B cell (primary cell): Measurements from ENCODE around the gene NTN1.

ENCODE experiments used
- EZH2 ChIP-seq: IDR thresholded peaks from 2 replicates; pipeline ENCODE4 v1.6.1; 2012; ENCODE audit warnings: borderline replicate concordance, low read depth, mild to moderate bottlenecking, moderate library complexity, low read length; ENCODE audit not compliant: insufficient read depth, poor library complexity, severe bottlenecking
- TF ChIP-seq, protein P1 (sequence below): fragments of 200-600 bp; IDR thresholded peaks from one replicate; pipeline ENCODE4 v1.8.0; 2022; ENCODE audit warnings: antibody characterized with exemption, mild to moderate bottlenecking

DNA sequence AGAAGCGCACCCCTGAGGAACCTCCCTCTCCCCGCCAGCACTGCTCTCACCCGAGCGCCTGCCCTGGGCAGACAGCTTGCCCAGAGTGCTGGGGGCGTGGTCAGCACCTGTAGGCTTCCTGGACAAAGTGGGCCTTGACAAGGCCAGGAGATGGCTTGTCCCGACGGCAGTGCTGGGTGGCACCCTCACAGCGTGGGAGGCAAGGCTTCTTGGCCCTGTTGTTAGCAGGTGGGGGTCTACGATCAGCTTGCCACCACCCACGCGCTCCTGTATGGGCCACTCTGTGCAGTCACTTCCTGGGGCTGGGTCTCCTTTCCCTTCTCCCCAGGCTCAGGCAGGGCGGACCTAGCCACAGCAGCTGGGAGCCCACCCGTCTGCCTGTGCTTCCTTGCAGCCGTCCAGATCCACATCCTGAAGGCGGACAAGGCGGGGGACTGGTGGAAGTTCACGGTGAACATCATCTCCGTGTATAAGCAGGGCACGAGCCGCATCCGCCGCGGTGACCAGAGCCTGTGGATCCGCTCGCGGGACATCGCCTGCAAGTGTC, 218.0 kb downstream of the NTN1 start:
- TF ChIP-seq, protein P1, sequence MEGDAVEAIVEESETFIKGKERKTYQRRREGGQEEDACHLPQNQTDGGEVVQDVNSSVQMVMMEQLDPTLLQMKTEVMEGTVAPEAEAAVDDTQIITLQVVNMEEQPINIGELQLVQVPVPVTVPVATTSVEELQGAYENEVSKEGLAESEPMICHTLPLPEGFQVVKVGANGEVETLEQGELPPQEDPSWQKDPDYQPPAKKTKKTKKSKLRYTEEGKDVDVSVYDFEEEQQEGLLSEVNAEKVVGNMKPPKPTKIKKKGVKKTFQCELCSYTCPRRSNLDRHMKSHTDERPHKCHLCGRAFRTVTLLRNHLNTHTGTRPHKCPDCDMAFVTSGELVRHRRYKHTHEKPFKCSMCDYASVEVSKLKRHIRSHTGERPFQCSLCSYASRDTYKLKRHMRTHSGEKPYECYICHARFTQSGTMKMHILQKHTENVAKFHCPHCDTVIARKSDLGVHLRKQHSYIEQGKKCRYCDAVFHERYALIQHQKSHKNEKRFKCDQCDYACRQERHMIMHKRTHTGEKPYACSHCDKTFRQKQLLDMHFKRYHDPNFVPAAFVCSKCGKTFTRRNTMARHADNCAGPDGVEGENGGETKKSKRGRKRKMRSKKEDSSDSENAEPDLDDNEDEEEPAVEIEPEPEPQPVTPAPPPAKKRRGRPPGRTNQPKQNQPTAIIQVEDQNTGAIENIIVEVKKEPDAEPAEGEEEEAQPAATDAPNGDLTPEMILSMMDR, result no peak
- TF ChIP-seq EZH2, result no peak
